HuH-7.5 (cell line): Measurements from ENCODE around the gene GRAMD2B.

Source experiments
- DNase-seq: peaks from one replicate; pipeline ENCODE4 v3.0.0; 2011; ENCODE audit warnings: low spot score

Gene GRAMD2B

GRCh38 chr5:126543660-126544059 is 120.5 kb downstream of the GRAMD2B start:
- peak; percentile 40 for DNase-seq
